Adipose tissue (tissue), 3 donors: ENCODE data around the gene ZNF30. TPM values are rescaled to one million over a fixed set of nuclear protein-coding genes. Genes with fewer than 3 reads are reported as not detected.
"Not testable (repeated sequence)": the region's sequence is repeated elsewhere in the genome, so short reads cannot be mapped to it uniquely, and the experiment has no call there.

ENCODE experiments used
- H3K27ac ChIP-seq: one replicate; pipeline ENCODE4 v1.5.1; 2013; ENCODE audit warnings: low read depth, low read length
- WGBS, 3 donors: extraction: QIAGEN DNeasy Blood & Tissue Kit; methylation state at CpG; one replicate each; pipeline ENCODE4 v1.1.7; 2013; 5-methylcytosine and 5-hydroxymethylcytosine counted together
- polyA plus RNA-seq, 3 donors: library from polyadenylated mRNA; stranded (reverse); fragments of 200-250 nt; gene quantifications; one replicate each; pipeline ENCODE4 v1.2.3, GENCODE V29; 2013
- donor health status: healthy with polysubstance abuse.
- donor health status: Bipolar disorder and iron deficiency.
- donor health status: healthy.

Gene ZNF30
- 1 to 10 TPM in 2 of 3 donors, under 1 TPM in 1; 0.76 to 1.7 (median 1.4) TPM for polyA plus RNA-seq

GRCh38 chr19:34926685-34927375, at the start of gene ZNF30:
ZNF30 (plus strand) TSS chr19:34926903; CDS start chr19:34929948, 3,045 bp downstream.
- 0 to 1% (median 1%) methylated on average over 53 of the region's 53 CpGs for WGBS, 3 donors
- no peak within 1 kb of the TSS for H3K27ac ChIP-seq

DNA sequence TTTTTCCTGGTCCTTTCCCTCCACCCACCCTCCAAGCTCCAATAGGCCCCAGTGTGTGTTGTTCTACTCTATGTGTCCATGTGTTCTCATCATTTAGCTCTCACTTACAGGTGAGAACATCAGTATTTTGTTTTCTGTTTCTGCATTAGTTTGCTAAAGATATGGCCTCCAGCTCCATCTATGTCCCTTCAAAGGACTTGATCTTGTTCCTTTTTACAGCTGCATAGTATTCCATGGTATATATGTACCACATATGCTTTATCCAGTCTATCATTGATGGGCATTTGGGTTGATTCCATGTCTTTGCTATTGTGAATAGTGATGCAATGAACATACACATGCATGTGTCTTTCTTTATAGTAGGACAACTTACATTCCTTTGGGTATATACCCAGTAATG, 47.1 kb upstream of the ZNF30 start:
- no peak overlapping the region for H3K27ac ChIP-seq

DNA sequence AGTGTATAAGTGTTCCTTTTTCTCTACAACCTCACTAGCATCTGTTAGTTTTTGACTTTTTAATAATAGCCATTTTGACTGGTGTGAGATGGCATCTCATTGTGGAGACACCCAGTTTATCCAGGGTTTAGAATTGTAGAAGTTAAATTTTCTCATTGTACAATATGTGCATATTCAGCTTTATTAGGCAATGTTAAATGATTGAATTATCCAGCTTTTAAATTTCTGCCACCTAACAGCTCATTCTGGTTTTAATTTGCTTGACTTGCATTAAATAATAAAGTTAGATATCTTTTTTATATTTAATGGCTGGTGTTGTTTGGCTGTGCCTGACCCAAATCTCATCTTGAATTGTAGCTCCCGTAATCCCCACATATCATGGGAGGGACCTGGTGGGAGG, 46.7 kb upstream of the ZNF30 start:
- 77 to 90% (median 83%) methylated on average over 1 of the region's 1 CpG for WGBS, 3 donors
- no peak overlapping the region for H3K27ac ChIP-seq

GRCh38 chr19:34881982-34882381, 44.7 kb upstream of the ZNF30 start:
- H3K27ac ChIP-seq: no peak overlapping the region
- 42 to 72% (median 44%) methylated on average over 1 of the region's 1 CpG for WGBS, 3 donors

DNA sequence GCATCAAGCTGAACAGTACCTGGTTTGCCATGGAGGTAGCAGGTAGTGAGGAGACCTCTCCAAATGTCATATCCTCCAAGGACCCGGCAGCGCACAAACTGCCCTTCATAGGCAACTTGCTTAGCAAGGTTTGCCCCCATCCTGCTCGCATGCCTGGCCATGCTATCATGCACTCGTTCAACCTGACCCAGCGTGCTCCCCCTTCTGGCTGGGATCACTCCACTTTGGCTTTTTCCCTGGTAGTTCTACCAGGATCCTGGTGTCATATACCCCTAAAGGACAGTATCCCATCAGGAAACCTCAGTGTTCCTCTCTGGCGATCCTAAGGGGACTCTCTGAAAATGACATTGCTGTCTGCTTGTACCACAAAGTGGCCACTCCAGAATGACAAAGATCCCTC, 38.6 kb upstream of the ZNF30 start:
- 75 to 85% (median 77%) methylated on average over 6 of the region's 6 CpGs for WGBS, 3 donors
- H3K27ac ChIP-seq: no peak overlapping the region

DNA sequence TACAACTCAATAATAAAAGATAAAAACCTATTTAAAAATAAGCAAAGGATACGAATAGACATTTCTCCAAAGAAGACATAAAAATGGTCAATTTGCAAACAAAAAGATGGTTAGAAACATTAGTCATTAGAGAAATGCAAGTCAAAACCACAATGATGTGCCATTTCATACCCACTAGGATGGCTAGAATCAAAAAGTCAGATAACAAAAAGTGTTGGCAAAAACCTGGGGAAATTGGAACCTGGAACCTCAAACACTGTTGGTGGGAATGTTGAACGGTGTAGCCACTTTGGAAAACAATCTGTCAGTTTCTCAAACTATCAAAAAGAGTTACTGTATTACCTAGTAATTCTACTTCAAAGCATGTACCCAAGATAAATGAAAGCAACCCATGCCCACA, 26.5 kb upstream of the ZNF30 start:
- 66 to 79% (median 77%) methylated on average over 2 of the region's 2 CpGs for WGBS, 3 donors
- no peak overlapping the region for H3K27ac ChIP-seq

- WGBS, 3 donors: 3 to 5% (median 4%) methylated on average over 56 to 59 of the region's 59 CpGs
- H3K27ac ChIP-seq: no peak overlapping the region
These were observed 21.8 kb upstream of the ZNF30 start for GRCh38 chr19:34904664-34905527.

GRCh38 chr19:34910770-34911169, 15.9 kb upstream of the ZNF30 start:
- H3K27ac ChIP-seq: no peak overlapping the region
- 87 to 96% (median 88%) methylated on average over 3 of the region's 3 CpGs for WGBS, 3 donors

GRCh38 chr19:34917144-34917543, 9.6 kb upstream of the ZNF30 start:
- WGBS, 3 donors: 89% methylated on average over 3 of the region's 3 CpGs
- H3K27ac ChIP-seq: not testable (repeated sequence)

GRCh38 chr19:34918190-34918589, 8.5 kb upstream of the ZNF30 start:
- no peak overlapping the region for H3K27ac ChIP-seq
- WGBS, 3 donors: 80 to 91% (median 89%) methylated on average over 2 of the region's 2 CpGs

DNA sequence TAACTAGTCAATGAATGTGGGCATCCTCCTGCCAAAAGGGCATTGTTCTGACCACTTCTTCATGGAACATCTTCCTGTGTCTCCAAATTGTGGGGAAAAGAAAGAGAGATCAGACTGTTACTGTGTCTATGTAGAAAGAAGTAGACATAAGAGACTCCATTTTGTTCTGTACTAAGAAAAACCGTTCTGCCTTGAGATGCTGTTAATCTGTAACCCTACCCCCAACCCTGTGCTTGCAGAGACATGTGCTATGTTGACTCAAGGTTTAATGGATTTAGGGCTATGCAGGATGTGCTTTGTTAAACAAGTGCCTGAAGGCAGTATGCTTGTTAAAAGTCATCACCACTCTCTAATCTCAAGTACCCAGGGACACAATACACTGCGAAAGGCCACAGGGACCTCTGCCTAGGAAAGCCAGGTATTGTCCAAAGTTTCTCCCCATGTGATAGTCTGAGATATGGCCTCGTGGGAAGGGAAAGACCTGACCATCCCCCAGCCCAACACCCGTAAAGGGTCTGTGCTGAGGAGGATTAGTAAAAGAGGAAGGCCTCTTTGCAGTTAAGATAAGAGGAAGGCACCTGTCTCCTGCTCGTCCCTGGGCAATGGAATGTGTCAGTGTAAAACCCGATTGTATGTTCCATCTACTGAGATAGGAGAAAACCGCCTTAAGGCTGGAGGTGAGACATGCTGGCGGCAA, 6.5 kb upstream of the ZNF30 start:
- H3K27ac ChIP-seq: not testable (repeated sequence)
- 74 to 79% (median 76%) methylated on average over 8 of the region's 8 CpGs for WGBS, 3 donors

DNA sequence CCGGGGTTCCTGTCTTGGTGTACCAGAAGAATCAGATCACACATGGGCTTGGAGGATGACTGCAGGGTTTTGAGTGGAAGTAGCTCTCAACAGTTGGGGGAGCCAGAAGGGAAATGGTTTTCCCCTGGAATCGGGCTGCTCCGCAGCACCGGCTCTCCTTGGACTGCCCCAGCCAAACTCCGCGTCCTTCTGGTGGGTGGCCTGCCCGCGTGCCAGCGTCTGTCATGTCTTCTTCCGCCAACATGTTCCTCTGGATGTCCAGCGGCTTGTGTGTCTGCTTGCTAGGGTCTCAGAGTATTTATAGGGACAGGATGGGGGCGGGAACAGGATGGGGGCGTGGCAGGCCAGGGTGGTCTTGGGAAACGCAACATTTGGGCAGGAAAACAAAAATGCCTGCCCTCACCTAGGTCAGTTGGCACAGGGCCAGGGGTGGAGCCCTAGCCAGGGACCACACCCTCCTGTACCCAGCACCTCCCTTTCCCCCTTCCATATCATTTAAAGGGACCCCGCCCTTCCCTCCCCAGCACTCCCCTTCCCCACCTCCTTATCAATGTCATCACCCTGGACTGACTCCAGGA, 1.3 kb upstream of the ZNF30 start:
- WGBS, 3 donors: 79 to 94% (median 92%) methylated on average over 14 to 15 of the region's 15 CpGs

GRCh38 chr19:34926361-34926684, 380 bp upstream of the ZNF30 start:
- WGBS, 3 donors: 69 to 73% (median 71%) methylated on average over 3 of the region's 3 CpGs
- H3K27ac ChIP-seq: no peak overlapping the region

More for the DNA sequence above, 1.3 kb upstream of the ZNF30 start:
- H3K27ac ChIP-seq: no peak overlapping the region

DNA sequence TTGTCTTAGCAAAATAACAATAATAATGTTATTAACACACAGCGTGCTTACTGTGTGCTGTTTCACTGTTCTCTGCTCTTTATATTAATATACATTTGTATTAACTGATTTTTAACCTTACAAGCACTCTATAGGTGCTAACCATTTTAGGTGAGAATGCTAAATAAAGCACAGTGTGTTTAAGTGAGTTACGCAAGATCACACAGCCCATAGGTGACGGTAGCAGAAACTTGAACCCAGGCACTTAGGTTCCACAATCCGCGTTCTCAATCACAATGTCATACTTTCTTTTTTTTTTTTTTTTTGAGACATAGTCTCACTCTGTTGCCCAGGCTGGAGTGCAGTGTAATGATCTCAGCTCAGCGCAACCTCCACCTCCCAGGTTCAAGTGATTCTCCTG, 5.8 kb downstream of the ZNF30 start:
- 87 to 98% (median 97%) methylated on average over 6 of the region's 6 CpGs for WGBS, 3 donors

GRCh38 chr19:34936184-34936583, 9.5 kb downstream of the ZNF30 start:
- 98 to 99% (median 99%) methylated on average over 4 of the region's 4 CpGs for WGBS, 3 donors
- H3K27ac ChIP-seq: no peak overlapping the region

More for the DNA sequence above, 5.8 kb downstream of the ZNF30 start:
- no peak overlapping the region for H3K27ac ChIP-seq

- WGBS, 3 donors: 83 to 91% (median 88%) methylated on average over 8 to 9 of the region's 10 CpGs
- no peak overlapping the region for H3K27ac ChIP-seq
These were observed 12.2 kb downstream of the ZNF30 start for GRCh38 chr19:34938886-34939285.

GRCh38 chr19:34943861-34944573, 17.3 kb downstream of the ZNF30 start:
- H3K27ac ChIP-seq: no peak overlapping the region
- WGBS, 3 donors: 96 to 98% (median 97%) methylated on average over 13 of the region's 13 CpGs

DNA sequence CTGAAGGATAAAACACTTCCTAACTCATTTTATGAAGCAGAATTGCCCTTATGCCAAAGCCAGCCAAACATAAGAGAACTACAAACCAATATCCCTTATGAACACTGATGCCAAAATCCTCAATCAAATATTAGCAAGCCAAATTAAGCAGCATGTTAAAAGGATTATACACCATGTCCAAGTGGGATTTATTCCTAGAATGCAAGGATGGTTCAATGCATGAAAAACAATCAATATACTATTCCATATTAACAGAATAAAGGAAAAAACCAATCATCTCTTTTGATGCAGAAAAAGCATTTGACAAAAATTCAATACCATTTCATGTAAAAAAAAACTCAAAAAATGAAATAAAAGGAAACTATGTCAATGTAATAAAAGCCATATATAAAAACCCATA, 26.4 kb downstream of the ZNF30 start:
- no peak overlapping the region for H3K27ac ChIP-seq
